ENCODE measurements around the gene XPO1. TPM values are rescaled to one million over a fixed set of nuclear protein-coding genes. Genes with fewer than 3 reads are reported as not detected.

XPO1 gene, protein sequence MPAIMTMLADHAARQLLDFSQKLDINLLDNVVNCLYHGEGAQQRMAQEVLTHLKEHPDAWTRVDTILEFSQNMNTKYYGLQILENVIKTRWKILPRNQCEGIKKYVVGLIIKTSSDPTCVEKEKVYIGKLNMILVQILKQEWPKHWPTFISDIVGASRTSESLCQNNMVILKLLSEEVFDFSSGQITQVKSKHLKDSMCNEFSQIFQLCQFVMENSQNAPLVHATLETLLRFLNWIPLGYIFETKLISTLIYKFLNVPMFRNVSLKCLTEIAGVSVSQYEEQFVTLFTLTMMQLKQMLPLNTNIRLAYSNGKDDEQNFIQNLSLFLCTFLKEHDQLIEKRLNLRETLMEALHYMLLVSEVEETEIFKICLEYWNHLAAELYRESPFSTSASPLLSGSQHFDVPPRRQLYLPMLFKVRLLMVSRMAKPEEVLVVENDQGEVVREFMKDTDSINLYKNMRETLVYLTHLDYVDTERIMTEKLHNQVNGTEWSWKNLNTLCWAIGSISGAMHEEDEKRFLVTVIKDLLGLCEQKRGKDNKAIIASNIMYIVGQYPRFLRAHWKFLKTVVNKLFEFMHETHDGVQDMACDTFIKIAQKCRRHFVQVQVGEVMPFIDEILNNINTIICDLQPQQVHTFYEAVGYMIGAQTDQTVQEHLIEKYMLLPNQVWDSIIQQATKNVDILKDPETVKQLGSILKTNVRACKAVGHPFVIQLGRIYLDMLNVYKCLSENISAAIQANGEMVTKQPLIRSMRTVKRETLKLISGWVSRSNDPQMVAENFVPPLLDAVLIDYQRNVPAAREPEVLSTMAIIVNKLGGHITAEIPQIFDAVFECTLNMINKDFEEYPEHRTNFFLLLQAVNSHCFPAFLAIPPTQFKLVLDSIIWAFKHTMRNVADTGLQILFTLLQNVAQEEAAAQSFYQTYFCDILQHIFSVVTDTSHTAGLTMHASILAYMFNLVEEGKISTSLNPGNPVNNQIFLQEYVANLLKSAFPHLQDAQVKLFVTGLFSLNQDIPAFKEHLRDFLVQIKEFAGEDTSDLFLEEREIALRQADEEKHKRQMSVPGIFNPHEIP (N-terminal part only)
- total RNA-seq (2021) (258 to 272 TPM (median 260 TPM) in 3 replicates), Bru-seq, nascent RNA (percentile 97 among the genes with signal in this experiment)
- long read RNA-seq, experiment 1, full-length matches to known transcripts: 597 of 980 reads
- long read RNA-seq, experiment 1, partial matches to known transcripts: 216 of 980 reads
- long read RNA-seq, experiment 1, other reads (novel, unspliced or antisense): 167 of 980 reads
- long read RNA-seq, experiment 2, transcript XPO1-219 (14 exons, 3,706 nt): major isoform, 5 of 424 reads
- long read RNA-seq, experiment 2, partial matches to known transcripts: 168 of 424 reads
- long read RNA-seq, experiment 2, other reads (novel, unspliced or antisense): 250 of 424 reads
- long read RNA-seq, experiment 3, full-length matches to known transcripts: 12 of 24 reads
- long read RNA-seq, experiment 3, partial matches to known transcripts: 7 of 24 reads
- long read RNA-seq, experiment 3, other reads (novel, unspliced or antisense): 5 of 24 reads

GRCh38 chr2:61538200-61538919, at the start of gene XPO1:
XPO1 (minus strand) TSS chr2:61538356; CDS start chr2:61533897, 4,459 bp downstream.
- H3K9me3 Mint-ChIP-seq: no peaks in the 10 kb centered on the region
- H3K4me1 Mint-ChIP-seq: peaks cover 40% of the 10 kb centered on the region
- peak within 1 kb of the TSS; percentile 100 for H3K27ac Mint-ChIP-seq
- POLR2A ChIA-PET: interaction anchor here (0.5 to 2.7 kb wide), 22 partner anchors 9 to 316 kb away, joined by 3 to 16 read pairs (median 4); no protein-coding TSS in a partner anchor
- CTCF ChIA-PET: interaction anchor here (0.7 to 1.9 kb wide), 7 partner anchors 42 to 1237 kb away, joined by 3 to 6 read pairs (median 3); no protein-coding TSS in a partner anchor
- no peaks in the 10 kb centered on the region; the same call in 1 of the 2 replicates for H3K27me3 Mint-ChIP-seq (ENCODE audit: low read depth)
- peak; percentile 85 for ATAC-seq
- H3K4me3 Mint-ChIP-seq: peak within 1 kb of the TSS; percentile 99
- DNase-seq (ENCODE audit: low spot score): peak; percentile 100
- H3K36me3 Mint-ChIP-seq: peaks cover 23% of the 10 kb centered on the region
- TF ChIP-seq SMAD3 (CRISPR knock-in tag; IDR thresholded peaks at IDR 0.05; ENCODE audit: borderline replicate concordance) (peak; percentile 59; the same call in 1 of the 2 replicates), SOX15 (CRISPR knock-in tag; IDR thresholded peaks at IDR 0.05) (no peak), ZBTB43 (CRISPR knock-in tag; IDR thresholded peaks at IDR 0.05) (0 out of 2 replicates have a peak, but pooled peaks have one; percentile 70), ZNF232 (CRISPR knock-in tag; IDR thresholded peaks at IDR 0.05) (peak; percentile 65; the same call in 1 of the 2 replicates), E2F4 (CRISPR knock-in tag; IDR thresholded peaks at IDR 0.05; ENCODE audit: borderline replicate concordance, low read depth) (peak; percentile 77; the same call in 1 of the 2 replicates), SP1 (CRISPR knock-in tag; conservative IDR thresholded peaks at IDR 0.05) (peak; percentile 90), NFE2L1 (CRISPR knock-in tag; IDR thresholded peaks at IDR 0.05) (0 out of 2 replicates have a peak, but pooled peaks have one; percentile 66), GRHL2 (CRISPR knock-in tag; IDR thresholded peaks at IDR 0.05; ENCODE audit: insufficient replicate concordance, severe bottlenecking) (no peak), PRDM15 (CRISPR knock-in tag; IDR thresholded peaks at IDR 0.05) (peak; percentile 77), TEAD1 (CRISPR knock-in tag; IDR thresholded peaks at IDR 0.05) (peak; percentile 63; the same call in 1 of the 2 replicates), SMAD4 (CRISPR knock-in tag; IDR thresholded peaks at IDR 0.05) (no peak), IRF2 (CRISPR knock-in tag; IDR thresholded peaks at IDR 0.05; ENCODE audit: borderline replicate concordance, low read depth) (no peak), E2F1 (CRISPR knock-in tag; IDR thresholded peaks at IDR 0.05) (0 out of 2 replicates have a peak, but pooled peaks have one; percentile 36), JAZF1 (CRISPR knock-in tag; IDR thresholded peaks at IDR 0.05) (no peak), NFYB (CRISPR knock-in tag; conservative IDR thresholded peaks at IDR 0.05; ENCODE audit: low read depth) (peak; percentile 93), USF2 (CRISPR knock-in tag; IDR thresholded peaks at IDR 0.05) (peak; percentile 18; the same call in 1 of the 2 replicates), CREM (CRISPR knock-in tag; IDR thresholded peaks at IDR 0.05) (peak; percentile 38), KAT7 (CRISPR knock-in tag; IDR thresholded peaks at IDR 0.05; ENCODE audit: borderline replicate concordance) (no peak)
- TF ChIP-seq, protein P1, sequence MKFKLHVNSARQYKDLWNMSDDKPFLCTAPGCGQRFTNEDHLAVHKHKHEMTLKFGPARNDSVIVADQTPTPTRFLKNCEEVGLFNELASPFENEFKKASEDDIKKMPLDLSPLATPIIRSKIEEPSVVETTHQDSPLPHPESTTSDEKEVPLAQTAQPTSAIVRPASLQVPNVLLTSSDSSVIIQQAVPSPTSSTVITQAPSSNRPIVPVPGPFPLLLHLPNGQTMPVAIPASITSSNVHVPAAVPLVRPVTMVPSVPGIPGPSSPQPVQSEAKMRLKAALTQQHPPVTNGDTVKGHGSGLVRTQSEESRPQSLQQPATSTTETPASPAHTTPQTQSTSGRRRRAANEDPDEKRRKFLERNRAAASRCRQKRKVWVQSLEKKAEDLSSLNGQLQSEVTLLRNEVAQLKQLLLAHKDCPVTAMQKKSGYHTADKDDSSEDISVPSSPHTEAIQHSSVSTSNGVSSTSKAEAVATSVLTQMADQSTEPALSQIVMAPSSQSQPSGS (CRISPR knock-in tag; IDR thresholded peaks at IDR 0.05; ENCODE audit: borderline replicate concordance, low read depth): no peak
